ENCODE measurements around the gene ANXA2. TPM values are rescaled to one million over a fixed set of nuclear protein-coding genes. Genes with fewer than 3 reads are reported as not detected.

The ANXA2 gene
- polyA plus RNA-seq, 1 of the 3 experiments (the other 2 are of a cell fraction): 4,669 TPM

- Histone ChIP-seq H2AFZ (ENCODE audit: low read depth) (no peak overlapping the region), H4K20me1 (ENCODE audit: insufficient read depth) (no peaks in the 10 kb centered on the region), H3K9ac (no peak overlapping the region), H3K4me2 (no peak overlapping the region), H3F3A (replicated peaks; ENCODE audit: insufficient read depth) (no peaks in the 10 kb centered on the region), H3K79me2 (ENCODE audit: insufficient read depth) (no peaks in the 10 kb centered on the region), H3K27me3 (ENCODE audit: insufficient read depth) (peaks cover 35% of the 10 kb centered on the region; the same call in 1 of the 2 replicates), H3K36me3 (replicated peaks in 1 of 2; ENCODE audit: control insufficient read depth in 1 of 2, insufficient read depth in 2 of 2, low read length in 1 of 2) (no peaks in the 10 kb centered on the region), H3K4me3 (ENCODE audit: low read depth in 2 of 2, low read length in 1 of 2) (no peak overlapping the region), H3K9me2 (no peaks in the 10 kb centered on the region), H3K4me1 (ENCODE audit: control insufficient read depth in 1 of 2, insufficient read depth in 2 of 2, low read depth in 1 of 2, low read length in 1 of 2) (peaks cover 0 to 9% of the 10 kb centered on the region in 2 experiments; a peak in 1 of 4 replicates), H3K9me3 (no peaks in the 10 kb centered on the region), H3K27ac (ENCODE audit: low read depth in 2 of 2, low read length in 1 of 2) (no peak overlapping the region)
- TF ChIP-seq YY1 (IDR thresholded peaks at IDR 0.05; ENCODE audit: low read depth) (no peak), RFX5 (IDR thresholded peaks at IDR 0.05; ENCODE audit: low read length) (no peak), NFIC (IDR thresholded peaks at IDR 0.05; ENCODE audit: borderline replicate concordance) (no peak), ELF1 (IDR thresholded peaks at IDR 0.05) (no peak), RCOR1 (IDR thresholded peaks at IDR 0.05; ENCODE audit: low read length) (no peak), PBX3 (IDR thresholded peaks at IDR 0.05) (no peak), FOXJ3 (CRISPR knock-in tag; IDR thresholded peaks at IDR 0.05) (no peak), MEF2A (IDR thresholded peaks at IDR 0.05; ENCODE audit: borderline replicate concordance, low read depth) (no peak), FOXM1 (IDR thresholded peaks at IDR 0.05; ENCODE audit: low read depth) (no peak), SMC3 (IDR thresholded peaks at IDR 0.05; ENCODE audit: low read depth, low read length) (no peak), MAX (IDR thresholded peaks at IDR 0.05; ENCODE audit: low read depth) (no peak), FOSL2 (IDR thresholded peaks at IDR 0.05; ENCODE audit: borderline replicate concordance, low read depth) (no peak)
- POLR2A ChIA-PET: no interaction called here
- CTCF ChIA-PET: interaction anchor here (1.6 to 2.2 kb wide), 3 partner anchors 8 to 632 kb away, joined by 4 to 10 read pairs (median 6); no protein-coding TSS in a partner anchor
- 40% methylated on average over 5 of the region's 5 CpGs for WGBS (ENCODE audit: low lambda C conversion rate)
- no peak for DNase-seq
Measured at GRCh38 chr15:60323322-60323721, 74.5 kb downstream of the ANXA2 start.

- Histone ChIP-seq H4K20me1 (ENCODE audit: insufficient read depth) (no peaks in the 10 kb centered on the region), H3K4me1 (ENCODE audit: control insufficient read depth in 1 of 2, insufficient read depth in 2 of 2, low read depth in 1 of 2, low read length in 1 of 2) (peaks cover 0 to 7% of the 10 kb centered on the region in 2 experiments; a peak in 1 of 4 replicates), H3K9me3 (no peaks in the 10 kb centered on the region), H3K4me2 (no peak overlapping the region), H3K9ac (no peak overlapping the region), H3K27me3 (ENCODE audit: insufficient read depth) (peaks cover 29% of the 10 kb centered on the region; the same call in 1 of the 2 replicates), H3K4me3 (ENCODE audit: low read depth in 2 of 2, low read length in 1 of 2) (no peak overlapping the region), H3K9me2 (no peaks in the 10 kb centered on the region), H2AFZ (ENCODE audit: low read depth) (no peak overlapping the region), H3K79me2 (ENCODE audit: insufficient read depth) (no peaks in the 10 kb centered on the region), H3K36me3 (replicated peaks in 1 of 2; ENCODE audit: control insufficient read depth in 1 of 2, insufficient read depth in 2 of 2, low read length in 1 of 2) (no peaks in the 10 kb centered on the region), H3K27ac (ENCODE audit: low read depth in 2 of 2, low read length in 1 of 2) (no peak overlapping the region), H3F3A (replicated peaks; ENCODE audit: insufficient read depth) (no peaks in the 10 kb centered on the region)
- no peak for DNase-seq
- ChIA-PET POLR2A (no interaction called here), CTCF (interaction anchor here (2.8 kb wide), 1 partner anchor 595 kb away, joined by 13 read pairs; no protein-coding TSS in a partner anchor)
- 38% methylated on average over 4 of the region's 4 CpGs for WGBS (ENCODE audit: low lambda C conversion rate)
- TF ChIP-seq USF1 (IDR thresholded peaks at IDR 0.05; ENCODE audit: borderline replicate concordance, low read depth): no peak
- no peak for TF ChIP-seq TCF12 (IDR thresholded peaks at IDR 0.05)
- TF ChIP-seq USF2 (IDR thresholded peaks at IDR 0.05; ENCODE audit: borderline replicate concordance, low read depth, low read length): no peak
Measured at GRCh38 chr15:60320365-60320764, 77.4 kb downstream of the ANXA2 start.
